GM12878 (cell line): ENCODE measurements around the gene ALKBH2. TPM values are rescaled to one million over a fixed set of nuclear protein-coding genes. Genes with fewer than 3 reads are reported as not detected.

Experiments
- ATAC-seq: fragments of 200-7000 bp; cut with Tn5 transposase; 3 replicates; pipeline ENCODE4 v1.9.1; 2020; ENCODE audit warnings: mild to moderate bottlenecking, moderate library complexity
- BruUV-seq: library from RNA; stranded (reverse); fragments of 400-500 nt; replicated peaks from 2 replicates; lab custom pipeline; 2021; lab: Mats Ljungman, UMichigan
- CTCF ChIA-PET: fragments of 300-600 bp; sonication (Branson Sonifier 250); formaldehyde crosslinking; extraction: SDS; loops from one replicate; lab custom pipeline; 2021; ENCODE audit warnings: inconsistent platforms; lab: Yijun Ruan, JAX
- POLR2A ChIA-PET: fragments of 350-600 bp; formaldehyde crosslinking; extraction: SDS; loops from one replicate; lab custom pipeline; 2021; ENCODE audit warnings: inconsistent platforms; lab: Charles Lee
- RAD21 ChIA-PET: fragments of 300-600 bp; sonication (Branson Sonifier 250); formaldehyde crosslinking; loops from one replicate; lab custom pipeline; 2023; ENCODE audit warnings: antibody characterized with exemption; ENCODE audit not compliant: unreplicated experiment; lab: Charles Lee
- SMC1A ChIA-PET: fragments of 300-600 bp; sonication (Branson Sonifier 250); formaldehyde crosslinking; loops from one replicate; lab custom pipeline; 2023; ENCODE audit not compliant: unreplicated experiment, uncharacterized antibody; lab: Charles Lee
- DNase-seq: peaks from one replicate; pipeline ENCODE4 v3.0.0-alpha.2; 2011; ENCODE audit warnings: low read depth, low spot score
- FAIRE-seq: peaks from 3 replicates; lab custom pipeline; 2011; peaks lifted over from hg19 to GRCh38; lab: Jason Lieb, UNC
- H2AFZ ChIP-seq: 2 replicates; pipeline ENCODE4 v1.6.0; 2011; ENCODE audit warnings: low read depth, low read length, control low read depth; ENCODE audit not compliant: control insufficient read depth
- H3K27ac ChIP-seq: 2 replicates; pipeline ENCODE4 v1.5.1; 2011; ENCODE audit warnings: control low read depth; ENCODE audit not compliant: control insufficient read depth, insufficient read depth
- H3K27me3 ChIP-seq, 2 experiments: replicated peaks in 1 of 2; 2 replicates each; pipeline versions ENCODE4 v1.6.0 to v1.6.1; 2011; ENCODE audit warnings: low read length in 1 of 2; ENCODE audit not compliant: control insufficient read depth in 2 of 2, insufficient read depth in 2 of 2
- H3K36me3 ChIP-seq, 2 experiments: 2 replicates each; pipeline ENCODE4 v1.5.1; 2011; ENCODE audit warnings: low read length in 1 of 2; ENCODE audit not compliant: control insufficient read depth in 2 of 2, insufficient read depth in 2 of 2
- H3K4me1 ChIP-seq: 2 replicates; pipeline ENCODE4 v1.6.1; 2011; ENCODE audit warnings: mild to moderate bottlenecking, low read length, moderate library complexity, mixed read lengths; ENCODE audit not compliant: control insufficient read depth, insufficient read depth
- H3K4me2 ChIP-seq: 2 replicates; pipeline ENCODE4 v1.6.0; 2011; ENCODE audit warnings: control low read depth; ENCODE audit not compliant: control insufficient read depth, insufficient read depth
- H3K4me3 ChIP-seq: fragments of 200-600 bp; sonication (generic); 2 replicates; pipeline ENCODE4 v1.5.1; 2016
- H3K79me2 ChIP-seq: 2 replicates; pipeline ENCODE4 v1.6.0; 2011; ENCODE audit warnings: low read length; ENCODE audit not compliant: control insufficient read depth, insufficient read depth
- H3K9ac ChIP-seq: 2 replicates; pipeline ENCODE4 v1.8.0; 2011; ENCODE audit warnings: low read length, control low read depth, mixed read lengths; ENCODE audit not compliant: control insufficient read depth, insufficient read depth
- H3K9me3 ChIP-seq: replicated peaks from 3 replicates; pipeline ENCODE4 v1.5.1; 2011; ENCODE audit warnings: mild to moderate bottlenecking, low read length; ENCODE audit not compliant: control insufficient read depth, insufficient read depth
- H4K20me1 ChIP-seq: 2 replicates; pipeline ENCODE4 v1.6.0; 2011; ENCODE audit not compliant: control insufficient read depth, insufficient read depth
- IKZF2 ChIP-seq, 2 experiments: fragments of 450-650 bp; IDR thresholded peaks; 2 replicates each; pipeline ENCODE4 v1.6.1; 2017; ENCODE audit warnings: mild to moderate bottlenecking in 2 of 2, moderate library complexity in 2 of 2
- WGBS: methylation state at CpG from one replicate; pipeline ENCODE4 v1.1.6; 2016; ENCODE audit warnings: low lambda C conversion rate; ENCODE audit not compliant: insufficient replicate concordance, insufficient coverage; ENCODE audit errors: missing lambda C conversion rate; 5-methylcytosine and 5-hydroxymethylcytosine counted together
- in situ Hi-C: fragments of 300-500 bp; cut with MboI; formaldehyde crosslinking; loops from 9 replicates; pipeline ENCODE4 v1.14.3; 2018; ENCODE audit warnings: mixed read lengths
- intact Hi-C: fragments of 100-400 bp; cut with micrococcal nuclease; formaldehyde crosslinking; loops from one replicate; pipeline ENCODE4 v1.14.2; 2022; ENCODE audit not compliant: unreplicated experiment
- polyA plus RNA-seq, 11 experiments: library from polyadenylated mRNA; depleted of rRNA in 4 of 11; unstranded in 6 of 11; stranded (reverse) in 5 of 11; fragments of >200 nt; fragmentation: Nextera tagmentation in 4 of 11; fragmentation: Illumina TruSeq in 1 of 11; extraction: Ambion mirVana in 4 of 11; extraction: Trizol in 1 of 11; gene quantifications; 1 replicate in 1 of 11; 2 replicates in 10 of 11; pipeline versions ENCODE4 v1.2.1 to v1.2.3, GENCODE V29; 2011 to 2016; ENCODE audit warnings: inconsistent platforms in 2 of 11, missing spikeins in 2 of 11, low read depth in 1 of 11
- total RNA-seq, 4 experiments: library from RNA; depleted of rRNA in 3 of 4; stranded (reverse); fragments of >200 nt in 3 of 4; fragmentation: Illumina TruSeq in 1 of 4; extraction: Trizol in 1 of 4; gene quantifications; 2 replicates each; pipeline versions ENCODE4 v1.2.1 to v1.2.3, GENCODE V29; 2013 to 2021
- TF ChIP-seq, protein P1 (sequence below), 3 experiments: IDR thresholded peaks in 2 of 3; conservative IDR thresholded peaks in 1 of 3; 2 replicates each; pipeline ENCODE4 v1.5.1; 2011; ENCODE audit warnings: low read depth in 3 of 3, low read length in 3 of 3, mild to moderate bottlenecking in 3 of 3, control low read depth in 2 of 3, moderate library complexity in 2 of 3, inconsistent platforms in 1 of 3, mixed read lengths in 1 of 3; ENCODE audit not compliant: control insufficient read depth in 2 of 3, insufficient read depth in 1 of 3; ENCODE audit errors: extremely low read depth in 1 of 3

The ALKBH2 gene
- total and polyA plus RNA-seq, 10 of the 15 experiments (the other 5 are each of a cell fraction or from before 2014, with no cell fraction given) = 5.6 to 40.3 (median 31.2) TPM

DNA sequence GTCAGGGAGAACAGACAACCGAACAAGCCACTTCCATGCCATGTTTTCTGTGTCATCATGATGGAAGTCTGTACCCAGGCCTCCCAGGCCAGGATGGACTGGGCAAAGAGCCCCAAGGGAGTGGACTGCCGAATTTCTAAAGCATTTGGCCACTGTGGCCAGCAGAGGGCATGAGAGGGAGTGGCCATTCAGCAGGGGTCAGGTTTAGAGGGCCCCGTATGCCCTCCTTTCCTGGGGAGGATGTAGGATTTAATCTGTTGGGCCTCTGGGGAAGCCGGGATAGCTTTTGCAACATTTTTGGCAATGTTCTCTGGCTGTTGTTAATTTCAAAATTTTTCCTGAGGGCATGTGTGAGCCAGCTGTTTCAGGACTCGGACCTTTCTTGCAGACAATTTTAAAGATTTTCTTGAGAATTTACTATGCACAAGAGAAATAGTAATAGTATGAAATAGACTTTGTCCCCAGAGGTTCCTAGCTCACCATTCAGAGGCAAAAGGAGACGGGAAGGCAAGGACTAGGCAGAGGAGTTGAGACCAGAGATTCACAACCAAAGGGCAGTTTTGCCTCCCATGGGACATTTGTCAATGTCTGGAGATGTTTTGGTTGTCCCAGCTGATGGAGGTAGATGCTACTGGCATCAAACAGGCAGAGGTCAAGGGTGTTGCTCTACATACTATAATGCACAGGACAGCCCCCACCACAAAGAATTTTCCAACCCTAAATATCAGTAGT is 41.1 kb upstream of the ALKBH2 start:
- Histone ChIP-seq H3K79me2 (no peaks in the 10 kb centered on the region), H3K27me3 (no peaks in the 10 kb centered on the region), H4K20me1 (no peaks in the 10 kb centered on the region), H3K9ac (no peak overlapping the region), H2AFZ (no peak overlapping the region), H3K27ac (no peak overlapping the region), H3K4me2 (no peak overlapping the region), H3K4me1 (no peaks in the 10 kb centered on the region), H3K36me3 (no peaks in the 10 kb centered on the region), H3K4me3 (no peak overlapping the region), H3K9me3 (no peaks in the 10 kb centered on the region)
- no peak for DNase-seq
- in situ Hi-C loops (no loop called here), intact Hi-C loops (loop anchor here (10.0 kb wide), 1 partner anchor 250 kb away; no protein-coding TSS in a partner anchor)
- BruUV-seq = no TSS peak
- no peak for FAIRE-seq
- 48% methylated on average over 6 of the region's 6 CpGs for WGBS
- ATAC-seq = no peak
- POLR2A ChIA-PET = no interaction called here
- SMC1A ChIA-PET = no interaction called here
- CTCF ChIA-PET = no interaction called here
- RAD21 ChIA-PET = no interaction called here
- TF ChIP-seq, protein P1, sequence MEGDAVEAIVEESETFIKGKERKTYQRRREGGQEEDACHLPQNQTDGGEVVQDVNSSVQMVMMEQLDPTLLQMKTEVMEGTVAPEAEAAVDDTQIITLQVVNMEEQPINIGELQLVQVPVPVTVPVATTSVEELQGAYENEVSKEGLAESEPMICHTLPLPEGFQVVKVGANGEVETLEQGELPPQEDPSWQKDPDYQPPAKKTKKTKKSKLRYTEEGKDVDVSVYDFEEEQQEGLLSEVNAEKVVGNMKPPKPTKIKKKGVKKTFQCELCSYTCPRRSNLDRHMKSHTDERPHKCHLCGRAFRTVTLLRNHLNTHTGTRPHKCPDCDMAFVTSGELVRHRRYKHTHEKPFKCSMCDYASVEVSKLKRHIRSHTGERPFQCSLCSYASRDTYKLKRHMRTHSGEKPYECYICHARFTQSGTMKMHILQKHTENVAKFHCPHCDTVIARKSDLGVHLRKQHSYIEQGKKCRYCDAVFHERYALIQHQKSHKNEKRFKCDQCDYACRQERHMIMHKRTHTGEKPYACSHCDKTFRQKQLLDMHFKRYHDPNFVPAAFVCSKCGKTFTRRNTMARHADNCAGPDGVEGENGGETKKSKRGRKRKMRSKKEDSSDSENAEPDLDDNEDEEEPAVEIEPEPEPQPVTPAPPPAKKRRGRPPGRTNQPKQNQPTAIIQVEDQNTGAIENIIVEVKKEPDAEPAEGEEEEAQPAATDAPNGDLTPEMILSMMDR (IDR thresholded peaks at IDR 0.05 in 2 of 3, conservative IDR thresholded peaks at IDR 0.05 in 1 of 3; ENCODE audit: control insufficient read depth in 2 of 3, extremely low read depth in 1 of 3, insufficient read depth in 1 of 3, low read depth in 3 of 3, low read length in 3 of 3) = peak; percentile 5 to 25 (median 18); a peak in 1 of 6 replicates
- TF ChIP-seq IKZF2 (IDR thresholded peaks at IDR 0.05) = no peak
